ENCODE data around the gene AGFG1. TPM values are rescaled to one million over a fixed set of nuclear protein-coding genes. Genes with fewer than 3 reads are reported as not detected.
"Not testable (repeated sequence)": the region's sequence is repeated elsewhere in the genome, so short reads cannot be mapped to it uniquely, and the experiment has no call there.

The AGFG1 gene
- total RNA-seq, 4 donors from 2014 or later, result 55.1 to 75.6 (median 61.5) TPM

GRCh38 chr2:227513113-227513512 is 41.2 kb downstream of the AGFG1 start:
- intact Hi-C loops (cut with DNase I; ENCODE audit: low total_unique reads) (no loop called here), in situ Hi-C loops (cut with MboI; ENCODE audit: low sequenced_read_pairs in 4 of 4) (no loop called here)
- ATAC-seq (peak in 1 of 2 donors; percentile 39), DNase-seq (no peak)
- H3K27me3 ChIP-seq, result no peaks in the 10 kb centered on the region
- H3K27ac ChIP-seq, result no peak overlapping the region
- peaks cover 82 to 83% of the 10 kb centered on the region in 2 donors for H3K4me1 ChIP-seq
- H3K9me3 ChIP-seq, result no peaks in the 10 kb centered on the region
- H3K4me3 ChIP-seq, result no peak overlapping the region
- TF ChIP-seq CTCF (IDR thresholded peaks at IDR 0.05 in 4 of 5, conservative IDR thresholded peaks at IDR 0.05 in 1 of 5) (no peak), POLR2A (IDR thresholded peaks at IDR 0.05) (no peak)
- no peaks in the 10 kb centered on the region for H3K36me3 ChIP-seq

- Histone ChIP-seq H3K4me1 (peaks cover 71 to 77% of the 10 kb centered on the region in 2 donors), H3K27ac (no peak overlapping the region), H3K36me3 (no peaks in the 10 kb centered on the region), H3K9me3 (no peaks in the 10 kb centered on the region), H3K4me3 (no peak overlapping the region), H3K27me3 (no peaks in the 10 kb centered on the region)
- no peak for TF ChIP-seq CTCF (IDR thresholded peaks at IDR 0.05 in 4 of 5, conservative IDR thresholded peaks at IDR 0.05 in 1 of 5)
- no peak for TF ChIP-seq POLR2A (IDR thresholded peaks at IDR 0.05)
- in situ Hi-C loops (cut with MboI; ENCODE audit: low sequenced_read_pairs in 4 of 4), result no loop called here
- ATAC-seq (no peak), DNase-seq (no peak)
- intact Hi-C loops (cut with DNase I; ENCODE audit: low total_unique reads), result loop anchor here (5.0 kb wide), 1 partner anchor 43 kb away; the partner anchor contains the start of gene AGFG1
Observed at GRCh38 chr2:227515742-227516141, 43.8 kb downstream of the AGFG1 start.

- no peak overlapping the region for H3K4me3 ChIP-seq
- H3K4me1 ChIP-seq, result peaks cover 51 to 67% of the 10 kb centered on the region in 2 donors
- no peaks in the 10 kb centered on the region for H3K36me3 ChIP-seq
- DNase-seq (no peak), ATAC-seq (no peak)
- no peak overlapping the region for H3K27ac ChIP-seq
- H3K27me3 ChIP-seq, result no peaks in the 10 kb centered on the region
- intact Hi-C loops (cut with DNase I; ENCODE audit: low total_unique reads), result loop anchor here (5.0 kb wide), 1 partner anchor 45 kb away; the partner anchor contains the start of gene AGFG1
- in situ Hi-C loops (cut with MboI; ENCODE audit: low sequenced_read_pairs in 4 of 4), result no loop called here
- H3K9me3 ChIP-seq, result no peaks in the 10 kb centered on the region
- no peak for TF ChIP-seq CTCF (IDR thresholded peaks at IDR 0.05 in 4 of 5, conservative IDR thresholded peaks at IDR 0.05 in 1 of 5)
- TF ChIP-seq POLR2A (IDR thresholded peaks at IDR 0.05), result no peak
Observed at GRCh38 chr2:227517724-227518123, 45.8 kb downstream of the AGFG1 start.

GRCh38 chr2:227518278-227518865 is 46.4 kb downstream of the AGFG1 start:
- H3K4me1 ChIP-seq, result peaks cover 45 to 60% of the 10 kb centered on the region in 2 donors
- H3K4me3 ChIP-seq; H3K27ac ChIP-seq; H3K36me3 ChIP-seq; ATAC-seq; H3K27me3 ChIP-seq; DNase-seq; in situ Hi-C loops (cut with MboI; ENCODE audit: low sequenced_read_pairs in 4 of 4); H3K9me3 ChIP-seq: not testable (repeated sequence)
- intact Hi-C loops (cut with DNase I; ENCODE audit: low total_unique reads), result loop anchor here (5.0 kb wide), 1 partner anchor 46 kb away; the partner anchor contains the start of gene AGFG1

- peaks cover 33 to 44% of the 10 kb centered on the region in 2 donors for H3K4me1 ChIP-seq
- intact Hi-C loops (cut with DNase I; ENCODE audit: low total_unique reads), result not testable (repeated sequence)
Observed at GRCh38 chr2:227521178-227521577, 49.2 kb downstream of the AGFG1 start.

More at GRCh38 chr2:227521178-227521577, 49.2 kb downstream of the AGFG1 start:
- H3K9me3 ChIP-seq; in situ Hi-C loops (cut with MboI; ENCODE audit: low sequenced_read_pairs in 4 of 4); ATAC-seq; H3K27me3 ChIP-seq; H3K27ac ChIP-seq; H3K4me3 ChIP-seq; DNase-seq: not testable (repeated sequence)
- H3K36me3 ChIP-seq, result peaks cover 0 to 18% of the 10 kb centered on the region in 2 donors

All from gastrocnemius medialis (tissue), 4 donors.